ENCODE results near the gene CLPX. TPM values are rescaled to one million over a fixed set of nuclear protein-coding genes. Genes with fewer than 3 reads are reported as not detected.
"Not testable (repeated sequence)": the region's sequence is repeated elsewhere in the genome, so short reads cannot be mapped to it uniquely, and the experiment has no call there.

The CLPX gene
- total RNA-seq, 1 donor from 2014 or later, result 72.6 TPM

GRCh38 chr15:65101891-65102708, 83.0 kb downstream of the CLPX start:
- peak; percentile 61 for DNase-seq (ENCODE audit: low spot score)
- Histone ChIP-seq H3K36me3 (no peaks in the 10 kb centered on the region), H3K9ac (no peak overlapping the region), H3K27ac (no peak overlapping the region), H4K20me1 (ENCODE audit: low read depth) (no peaks in the 10 kb centered on the region), H3K4me1 (no peaks in the 10 kb centered on the region), H3K79me2 (ENCODE audit: low read depth) (no peaks in the 10 kb centered on the region), H3K4me3 (peak overlapping the region; percentile 43), H3K9me3 (ENCODE audit: low read depth) (no peaks in the 10 kb centered on the region), H3K27me3 (peaks cover 16% of the 10 kb centered on the region), H3K4me2 (peak overlapping the region; percentile 78), H3F3A (ENCODE audit: low read depth) (peaks cover 2% of the 10 kb centered on the region), H2AFZ (replicated peaks) (peak overlapping the region; percentile 67)
- peaks cover 2% of the 10 kb centered on the region for H3K27me3 Mint-ChIP-seq (ENCODE audit: insufficient read depth, low read depth)
- no peaks in the 10 kb centered on the region for H3K9me3 Mint-ChIP-seq
- TF ChIP-seq EZH2 (IDR thresholded peaks at IDR 0.05) (no peak), EZH2phosphoT487 (IDR thresholded peaks at IDR 0.05) (no peak), CTCF (IDR thresholded peaks at IDR 0.05) (peak; percentile 2)
- H3K4me3 Mint-ChIP-seq, result no peak overlapping the region
- H3K36me3 Mint-ChIP-seq, result peaks cover 22% of the 10 kb centered on the region
- peak overlapping the region; percentile 46 for H3K27ac Mint-ChIP-seq
- H3K4me1 Mint-ChIP-seq, result no peaks in the 10 kb centered on the region

- peak overlapping the region; percentile 67 for H2AFZ ChIP-seq (replicated peaks)
Measured at GRCh38 chr15:65101411-65101890, 83.7 kb downstream of the CLPX start.

GRCh38 chr15:65100442-65100841, 84.7 kb downstream of the CLPX start:
- H3K4me1 Mint-ChIP-seq, result no peaks in the 10 kb centered on the region
- H3K27ac Mint-ChIP-seq, result no peak overlapping the region
- H3K36me3 ChIP-seq, result no peaks in the 10 kb centered on the region
- TF ChIP-seq EZH2 (IDR thresholded peaks at IDR 0.05) (no peak), EZH2phosphoT487 (IDR thresholded peaks at IDR 0.05) (no peak), CTCF (IDR thresholded peaks at IDR 0.05) (no peak)
- H3K9me3 Mint-ChIP-seq, result no peaks in the 10 kb centered on the region
- H3K4me3 Mint-ChIP-seq, result no peak overlapping the region
- no peaks in the 10 kb centered on the region for H3K9me3 ChIP-seq (ENCODE audit: low read depth)
- H3K36me3 Mint-ChIP-seq, result peaks cover 20% of the 10 kb centered on the region
- no peaks in the 10 kb centered on the region for H3K4me1 ChIP-seq
- peaks cover 16% of the 10 kb centered on the region for H3K27me3 ChIP-seq
- no peaks in the 10 kb centered on the region for H3K79me2 ChIP-seq (ENCODE audit: low read depth)
- H3K4me2 ChIP-seq, result no peak overlapping the region
- peaks cover 2% of the 10 kb centered on the region for H3K27me3 Mint-ChIP-seq (ENCODE audit: insufficient read depth, low read depth)
- DNase-seq (ENCODE audit: low spot score), result no peak
- H3K4me3 ChIP-seq, result no peak overlapping the region
- peaks cover 2% of the 10 kb centered on the region for H3F3A ChIP-seq (ENCODE audit: low read depth)
- H3K9ac ChIP-seq, result no peak overlapping the region
- no peaks in the 10 kb centered on the region for H4K20me1 ChIP-seq (ENCODE audit: low read depth)
- no peak overlapping the region for H2AFZ ChIP-seq (replicated peaks)
- H3K27ac ChIP-seq, result no peak overlapping the region

More at GRCh38 chr15:65101411-65101890, 83.7 kb downstream of the CLPX start:
- peak; percentile 97 for TF ChIP-seq CTCF (IDR thresholded peaks at IDR 0.05)
- TF ChIP-seq EZH2 (IDR thresholded peaks at IDR 0.05), result peak; percentile 32
- no peak for TF ChIP-seq EZH2phosphoT487 (IDR thresholded peaks at IDR 0.05)
- H3K36me3 ChIP-seq, result no peaks in the 10 kb centered on the region
- H3K27me3 ChIP-seq, result peaks cover 16% of the 10 kb centered on the region
- DNase-seq (ENCODE audit: low spot score), result peak; percentile 90
- peak overlapping the region; percentile 43 for H3K4me3 ChIP-seq
- Mint-ChIP-seq H3K4me3 (no peak overlapping the region), H3K36me3 (peaks cover 22% of the 10 kb centered on the region), H3K4me1 (no peaks in the 10 kb centered on the region), H3K9me3 (no peaks in the 10 kb centered on the region), H3K27ac (peak overlapping the region; percentile 46), H3K27me3 (ENCODE audit: insufficient read depth, low read depth) (peaks cover 2% of the 10 kb centered on the region)
- no peak overlapping the region for H3K9ac ChIP-seq
- no peaks in the 10 kb centered on the region for H3K79me2 ChIP-seq (ENCODE audit: low read depth)
- no peaks in the 10 kb centered on the region for H3K9me3 ChIP-seq (ENCODE audit: low read depth)
- peaks cover 2% of the 10 kb centered on the region for H3F3A ChIP-seq (ENCODE audit: low read depth)
- H3K27ac ChIP-seq, result no peak overlapping the region
- peak overlapping the region; percentile 78 for H3K4me2 ChIP-seq
- no peaks in the 10 kb centered on the region for H3K4me1 ChIP-seq
- H4K20me1 ChIP-seq (ENCODE audit: low read depth), result no peaks in the 10 kb centered on the region

- not testable (repeated sequence) for H3K4me1 ChIP-seq; H3K9me3 Mint-ChIP-seq; DNase-seq (ENCODE audit: low spot score); H3K27ac ChIP-seq; H3K9me3 ChIP-seq (ENCODE audit: low read depth); H3K9ac ChIP-seq; H2AFZ ChIP-seq (replicated peaks); H3F3A ChIP-seq (ENCODE audit: low read depth); H3K27ac Mint-ChIP-seq; H3K79me2 ChIP-seq (ENCODE audit: low read depth); H3K4me2 ChIP-seq; H3K4me3 ChIP-seq; H3K27me3 Mint-ChIP-seq (ENCODE audit: insufficient read depth, low read depth); H3K36me3 ChIP-seq; H3K4me1 Mint-ChIP-seq; H4K20me1 ChIP-seq (ENCODE audit: low read depth); H3K4me3 Mint-ChIP-seq
- peaks cover 20% of the 10 kb centered on the region for H3K36me3 Mint-ChIP-seq
- H3K27me3 ChIP-seq, result peaks cover 16% of the 10 kb centered on the region
Measured at GRCh38 chr15:65099801-65100200, 85.3 kb downstream of the CLPX start.
